A549 (cell line): ENCODE data around the gene TLE1. TPM values are rescaled to one million over a fixed set of nuclear protein-coding genes. Genes with fewer than 3 reads are reported as not detected.
A peak's percentile ranks its signal among the peaks of the same experiment; 100 is the strongest.

ENCODE experiments used
- ATAC-seq, 2 experiments: fragments of 200-7000 bp in 1 of 2; fragments of >200 bp in 1 of 2; cut with Nextera tagmentation in 1 of 2; cut with Tn5 transposase in 1 of 2; 3 replicates each; pipeline versions ENCODE4 v1.8.0 to v1.9.1; 2018 to 2020; ENCODE audit warnings: mild to moderate bottlenecking in 1 of 2, moderate library complexity in 1 of 2
- CTCF ChIA-PET: fragments of 300-600 bp; sonication (Branson Sonifier 250); formaldehyde crosslinking; extraction: SDS; loops from one replicate; lab custom pipeline; 2021; ENCODE audit warnings: antibody characterized with exemption, inconsistent platforms; lab: Yijun Ruan, JAX
- POLR2A ChIA-PET: fragments of 350-600 bp; formaldehyde crosslinking; extraction: SDS; loops from one replicate; lab custom pipeline; 2021; ENCODE audit warnings: antibody characterized with exemption, inconsistent platforms; lab: Yijun Ruan, JAX
- DNase-seq, 2 experiments: peaks; one replicate each; pipeline versions ENCODE4 v3.0.0 to v3.0.0-alpha.2; 2011 to 2016; ENCODE audit warnings: low read depth in 1 of 2, low spot score in 1 of 2
- FAIRE-seq: peaks from 2 replicates; lab custom pipeline; 2011; peaks lifted over from hg19 to GRCh38; lab: Jason Lieb, UNC
- H3K27ac ChIP-seq, 2 experiments: fragments of >200 bp; sonication (Bioruptor Twin); formaldehyde crosslinking; 3 replicates each; pipeline ENCODE4 v1.5.1; 2016 to 2017
- H3K4me1 ChIP-seq: fragments of >200 bp; sonication (Bioruptor Twin); formaldehyde crosslinking; 3 replicates; pipeline ENCODE4 v1.6.1; 2016
- H3K4me2 ChIP-seq: fragments of >200 bp; sonication (Bioruptor Twin); formaldehyde crosslinking; 3 replicates; pipeline ENCODE4 v1.6.1; 2016
- H3K4me3 ChIP-seq: fragments of >200 bp; sonication (Bioruptor Twin); formaldehyde crosslinking; 3 replicates; pipeline ENCODE4 v1.5.1; 2016
- H3K9me3 ChIP-seq: fragments of >200 bp; sonication (Bioruptor Twin); formaldehyde crosslinking; 3 replicates; pipeline ENCODE4 v1.6.1; 2016
- CHD2 ChIP-seq: fragments of 150-350 bp; IDR thresholded peaks from 2 replicates; pipeline ENCODE4 v1.6.1; 2014; ENCODE audit warnings: low read length; ENCODE audit not compliant: partially characterized antibody
- CHD4 ChIP-seq: fragments of 200-600 bp; sonication (generic); IDR thresholded peaks from 2 replicates; pipeline ENCODE4 v1.6.1; 2016; ENCODE audit warnings: antibody characterized with exemption, mild to moderate bottlenecking, borderline replicate concordance
- ESRRA ChIP-seq: fragments of 150-350 bp; IDR thresholded peaks from 2 replicates; pipeline ENCODE4 v1.6.1; 2014; ENCODE audit warnings: mild to moderate bottlenecking, low read length, borderline replicate concordance
- FOSL2 ChIP-seq, 2 experiments: fragments of 450-650 bp in 1 of 2; fragments of >200 bp in 1 of 2; sonication (Bioruptor Twin) in 1 of 2; formaldehyde crosslinking; IDR thresholded peaks; 2 replicates each; pipeline versions ENCODE4 v1.5.0 to v1.6.1; 2016 to 2020; ENCODE audit warnings: mild to moderate bottlenecking in 1 of 2, moderate library complexity in 1 of 2
- HOXB5 ChIP-seq: fragments of 250-450 bp; sonication (Bioruptor Pico); IDR thresholded peaks from 2 replicates; pipeline ENCODE4 v1.5.0; 2020; ENCODE audit warnings: mild to moderate bottlenecking, moderate library complexity
- JUNB ChIP-seq: fragments of >200 bp; sonication (Bioruptor Twin); formaldehyde crosslinking; IDR thresholded peaks from 2 replicates; pipeline ENCODE4 v1.6.1; 2016
- KDM1A ChIP-seq: fragments of 200-600 bp; sonication (generic); IDR thresholded peaks from 2 replicates; pipeline ENCODE4 v1.6.1; 2016; ENCODE audit warnings: low read depth, mild to moderate bottlenecking
- KDM5A ChIP-seq: fragments of 200-600 bp; sonication (generic); IDR thresholded peaks from 2 replicates; pipeline ENCODE4 v1.6.1; 2016; ENCODE audit warnings: antibody characterized with exemption, mild to moderate bottlenecking
- MAFK ChIP-seq: fragments of 450-650 bp; IDR thresholded peaks from 2 replicates; pipeline ENCODE4 v1.6.1; 2014; ENCODE audit not compliant: partially characterized antibody
- NFE2L2 ChIP-seq: fragments of 150-350 bp; conservative IDR thresholded peaks from 2 replicates; pipeline ENCODE4 v1.6.1; 2014; ENCODE audit warnings: low read length
- NPAS2 ChIP-seq: fragments of 250-450 bp; sonication (Bioruptor Pico); IDR thresholded peaks from 2 replicates; pipeline ENCODE4 v1.8.0; 2022; ENCODE audit warnings: mild to moderate bottlenecking, moderate library complexity, borderline replicate concordance
- PHF8 ChIP-seq: fragments of 200-600 bp; sonication (generic); IDR thresholded peaks from 2 replicates; pipeline ENCODE4 v1.6.1; 2016; ENCODE audit warnings: low read depth, mild to moderate bottlenecking, antibody characterized with exemption, moderate library complexity, borderline replicate concordance
- RARB ChIP-seq: fragments of 250-450 bp; sonication (Bioruptor Pico); IDR thresholded peaks from 2 replicates; pipeline ENCODE4 v1.8.0; 2021; ENCODE audit warnings: mild to moderate bottlenecking, moderate library complexity
- REST ChIP-seq: fragments of 200-600 bp; sonication (generic); IDR thresholded peaks from 2 replicates; pipeline ENCODE4 v1.6.1; 2016; ENCODE audit warnings: antibody characterized with exemption, mild to moderate bottlenecking, moderate library complexity
- RFX5 ChIP-seq: fragments of 450-650 bp; IDR thresholded peaks from 2 replicates; pipeline ENCODE4 v1.7.1; 2014; ENCODE audit warnings: antibody characterized with exemption, mild to moderate bottlenecking, moderate library complexity
- RNF2 ChIP-seq: fragments of 200-600 bp; sonication (generic); IDR thresholded peaks from 2 replicates; pipeline ENCODE4 v1.6.1; 2016; ENCODE audit warnings: low read depth, mild to moderate bottlenecking, antibody characterized with exemption, moderate library complexity, borderline replicate concordance
- SMC3 ChIP-seq: fragments of >200 bp; sonication (Bioruptor Twin); formaldehyde crosslinking; IDR thresholded peaks from 3 replicates; pipeline ENCODE4 v1.6.1; 2018; ENCODE audit warnings: inconsistent platforms
- WGBS: methylation state at CpG from one replicate; pipeline ENCODE4 v1.1.6; 2017; ENCODE audit errors: missing lambda C conversion rate; 5-methylcytosine and 5-hydroxymethylcytosine counted together
- polyA plus RNA-seq, 4 experiments: library from polyadenylated mRNA; depleted of rRNA in 3 of 4; stranded (reverse); fragments of >200 nt; fragmentation: RNase III in 1 of 4; extraction: RNeasy Plus Mini Kit Qiagen cat#74134 plus additional on column Dnase treatment in 1 of 4; gene quantifications; 2 replicates in 3 of 4; 3 replicates in 1 of 4; pipeline ENCODE4 v1.2.3, GENCODE V29; 2011 to 2017
- TF ChIP-seq, protein P1 (sequence below): fragments of >200 bp; sonication (Bioruptor Twin); formaldehyde crosslinking; IDR thresholded peaks from 3 replicates; pipeline ENCODE4 v1.5.1; 2016
- TF ChIP-seq, protein P2 (sequence below): IDR thresholded peaks from 2 replicates; pipeline ENCODE4 v1.6.1; 2012
- TF ChIP-seq, protein P3 (sequence below): fragments of 150-350 bp; IDR thresholded peaks from 2 replicates; pipeline ENCODE4 v1.6.1; 2014; ENCODE audit warnings: low read depth, mild to moderate bottlenecking, low read length

TLE1 gene
- polyA plus RNA-seq, 2 of the 4 experiments (the other 2 are of a cell fraction), result 45.8 to 117 TPM

- TF ChIP-seq SMC3 (no peak), JUNB (no peak), REST (no peak), NPAS2 (CRISPR knock-in tag) (no peak), CHD2 (no peak), RFX5 (no peak), CHD4 (no peak), NFE2L2 (no peak), RARB (no peak), ESRRA (no peak), MAFK (no peak), HOXB5 (CRISPR knock-in tag) (no peak), FOSL2 (IDR thresholded peaks at IDR 0.05) (no peak), FOSL2 (CRISPR knock-in tag; IDR thresholded peaks at IDR 0.05) (no peak), RNF2 (no peak), PHF8 (no peak), KDM5A (no peak)
- TF ChIP-seq, protein P1, sequence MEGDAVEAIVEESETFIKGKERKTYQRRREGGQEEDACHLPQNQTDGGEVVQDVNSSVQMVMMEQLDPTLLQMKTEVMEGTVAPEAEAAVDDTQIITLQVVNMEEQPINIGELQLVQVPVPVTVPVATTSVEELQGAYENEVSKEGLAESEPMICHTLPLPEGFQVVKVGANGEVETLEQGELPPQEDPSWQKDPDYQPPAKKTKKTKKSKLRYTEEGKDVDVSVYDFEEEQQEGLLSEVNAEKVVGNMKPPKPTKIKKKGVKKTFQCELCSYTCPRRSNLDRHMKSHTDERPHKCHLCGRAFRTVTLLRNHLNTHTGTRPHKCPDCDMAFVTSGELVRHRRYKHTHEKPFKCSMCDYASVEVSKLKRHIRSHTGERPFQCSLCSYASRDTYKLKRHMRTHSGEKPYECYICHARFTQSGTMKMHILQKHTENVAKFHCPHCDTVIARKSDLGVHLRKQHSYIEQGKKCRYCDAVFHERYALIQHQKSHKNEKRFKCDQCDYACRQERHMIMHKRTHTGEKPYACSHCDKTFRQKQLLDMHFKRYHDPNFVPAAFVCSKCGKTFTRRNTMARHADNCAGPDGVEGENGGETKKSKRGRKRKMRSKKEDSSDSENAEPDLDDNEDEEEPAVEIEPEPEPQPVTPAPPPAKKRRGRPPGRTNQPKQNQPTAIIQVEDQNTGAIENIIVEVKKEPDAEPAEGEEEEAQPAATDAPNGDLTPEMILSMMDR, result no peak
- TF ChIP-seq, protein P2, sequence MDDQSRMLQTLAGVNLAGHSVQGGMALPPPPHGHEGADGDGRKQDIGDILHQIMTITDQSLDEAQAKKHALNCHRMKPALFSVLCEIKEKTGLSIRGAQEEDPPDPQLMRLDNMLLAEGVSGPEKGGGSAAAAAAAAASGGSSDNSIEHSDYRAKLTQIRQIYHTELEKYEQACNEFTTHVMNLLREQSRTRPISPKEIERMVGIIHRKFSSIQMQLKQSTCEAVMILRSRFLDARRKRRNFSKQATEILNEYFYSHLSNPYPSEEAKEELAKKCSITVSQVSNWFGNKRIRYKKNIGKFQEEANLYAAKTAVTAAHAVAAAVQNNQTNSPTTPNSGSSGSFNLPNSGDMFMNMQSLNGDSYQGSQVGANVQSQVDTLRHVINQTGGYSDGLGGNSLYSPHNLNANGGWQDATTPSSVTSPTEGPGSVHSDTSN, result no peak
- TF ChIP-seq, protein P3, sequence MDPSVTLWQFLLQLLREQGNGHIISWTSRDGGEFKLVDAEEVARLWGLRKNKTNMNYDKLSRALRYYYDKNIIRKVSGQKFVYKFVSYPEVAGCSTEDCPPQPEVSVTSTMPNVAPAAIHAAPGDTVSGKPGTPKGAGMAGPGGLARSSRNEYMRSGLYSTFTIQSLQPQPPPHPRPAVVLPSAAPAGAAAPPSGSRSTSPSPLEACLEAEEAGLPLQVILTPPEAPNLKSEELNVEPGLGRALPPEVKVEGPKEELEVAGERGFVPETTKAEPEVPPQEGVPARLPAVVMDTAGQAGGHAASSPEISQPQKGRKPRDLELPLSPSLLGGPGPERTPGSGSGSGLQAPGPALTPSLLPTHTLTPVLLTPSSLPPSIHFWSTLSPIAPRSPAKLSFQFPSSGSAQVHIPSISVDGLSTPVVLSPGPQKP, result no peak
- TF ChIP-seq, all 56 proteins: peak for 0
- ChIA-PET CTCF (no interaction called here), POLR2A (no interaction called here)
- peaks cover 63% of the 10 kb centered on the region for H3K4me1 ChIP-seq
- FAIRE-seq (no peak), DNase-seq (no peak), ATAC-seq (no peak)
- no peaks in the 10 kb centered on the region for H3K9me3 ChIP-seq
- peak overlapping the region; percentile 68 to 82; a peak in 3 of 6 replicates for H3K27ac ChIP-seq
- H3K4me3 ChIP-seq, result no peak overlapping the region
- 97% methylated on average over 6 of the region's 6 CpGs for WGBS
- H3K4me2 ChIP-seq, result peak overlapping the region; percentile 69
Observed at GRCh38 chr9:81625969-81626368, 63.4 kb downstream of the TLE1 start.

- ChIA-PET CTCF (no interaction called here), POLR2A (no interaction called here)
- WGBS, result 93% methylated on average over 3 of the region's 3 CpGs
- ATAC-seq (no peak), FAIRE-seq (no peak), DNase-seq (no peak)
- Histone ChIP-seq H3K4me2 (no peak overlapping the region), H3K4me1 (peaks cover 41% of the 10 kb centered on the region), H3K9me3 (no peaks in the 10 kb centered on the region), H3K4me3 (no peak overlapping the region), H3K27ac (0 out of 6 replicates have a peak overlapping the region, but pooled peaks of 1 of the 2 experiments have one; percentile 19)
- TF ChIP-seq KDM1A, result no peak
- no peak for TF ChIP-seq SMC3
- TF ChIP-seq KDM5A, result no peak
- no peak for TF ChIP-seq NFE2L2
Observed at GRCh38 chr9:81623778-81624177, 65.6 kb downstream of the TLE1 start.
